ENCODE data around the gene TLDC2.
"Not testable (repeated sequence)": the region's sequence is repeated elsewhere in the genome, so short reads cannot be mapped to it uniquely, and the experiment has no call there.

Gene TLDC2

GRCh38 chr20:36866164-36866563 is 9.8 kb upstream of the TLDC2 start:
- no peak overlapping the region for H3K27ac ChIP-seq
- DNase-seq (ENCODE audit: low read depth, low spot score), result no peak

- no peak overlapping the region for H3K27ac ChIP-seq
- DNase-seq (ENCODE audit: low read depth, low spot score), result no peak
These were observed 9.1 kb upstream of the TLDC2 start for GRCh38 chr20:36866681-36867495.

- no peak overlapping the region for H3K27ac ChIP-seq
- no peak for DNase-seq (ENCODE audit: low read depth, low spot score)
These were observed 4.0 kb upstream of the TLDC2 start for GRCh38 chr20:36871640-36872570.

GRCh38 chr20:36872852-36873251 is 3.1 kb upstream of the TLDC2 start:
- DNase-seq (ENCODE audit: low read depth, low spot score), result no peak
- H3K27ac ChIP-seq, result no peak overlapping the region

GRCh38 chr20:36873498-36874189 is 2.3 kb upstream of the TLDC2 start:
- no peak overlapping the region for H3K27ac ChIP-seq
- no peak for DNase-seq (ENCODE audit: low read depth, low spot score)

GRCh38 chr20:36875093-36875492 is 845 bp upstream of the TLDC2 start:
- H3K27ac ChIP-seq, result not testable (repeated sequence)

GRCh38 chr20:36876473-36876833 is 515 bp downstream of the TLDC2 start:
- H3K27ac ChIP-seq, result no peak overlapping the region
- DNase-seq (ENCODE audit: low read depth, low spot score), result no peak

More at GRCh38 chr20:36875093-36875492, 845 bp upstream of the TLDC2 start:
- DNase-seq (ENCODE audit: low read depth, low spot score), result not testable (repeated sequence)

GRCh38 chr20:36878941-36879340 is 3.0 kb downstream of the TLDC2 start:
- DNase-seq (ENCODE audit: low read depth, low spot score), result no peak

GRCh38 chr20:36880741-36881250 is 4.9 kb downstream of the TLDC2 start:
- no peak for DNase-seq (ENCODE audit: low read depth, low spot score)
- no peak overlapping the region for H3K27ac ChIP-seq

More at GRCh38 chr20:36878941-36879340, 3.0 kb downstream of the TLDC2 start:
- no peak overlapping the region for H3K27ac ChIP-seq

- H3K27ac ChIP-seq, result no peak overlapping the region
- no peak for DNase-seq (ENCODE audit: low read depth, low spot score)
These were observed 5.4 kb downstream of the TLDC2 start for GRCh38 chr20:36881331-36881730.

- peak; percentile 58 for DNase-seq (ENCODE audit: low read depth, low spot score)
- no peak overlapping the region for H3K27ac ChIP-seq
These were observed 6.0 kb downstream of the TLDC2 start for GRCh38 chr20:36881888-36882287.

GRCh38 chr20:36883977-36884535 is 8.1 kb downstream of the TLDC2 start:
- H3K27ac ChIP-seq, result no peak overlapping the region
- no peak for DNase-seq (ENCODE audit: low read depth, low spot score)

- no peak for DNase-seq (ENCODE audit: low read depth, low spot score)
- no peak overlapping the region for H3K27ac ChIP-seq
These were observed 9.4 kb downstream of the TLDC2 start for GRCh38 chr20:36885356-36885755.

- no peak overlapping the region for H3K27ac ChIP-seq
- peak; percentile 16 for DNase-seq (ENCODE audit: low read depth, low spot score)
These were observed 11.2 kb downstream of the TLDC2 start for GRCh38 chr20:36886859-36887751.

- DNase-seq (ENCODE audit: low read depth, low spot score), result no peak
- H3K27ac ChIP-seq, result no peak overlapping the region
These were observed 11.8 kb downstream of the TLDC2 start for GRCh38 chr20:36887752-36888090.

GRCh38 chr20:36888880-36889516 is 13.1 kb downstream of the TLDC2 start:
- no peak overlapping the region for H3K27ac ChIP-seq
- DNase-seq (ENCODE audit: low read depth, low spot score), result no peak

- no peak overlapping the region for H3K27ac ChIP-seq
- no peak for DNase-seq (ENCODE audit: low read depth, low spot score)
These were observed 14.6 kb downstream of the TLDC2 start for GRCh38 chr20:36890586-36890985.

GRCh38 chr20:36891211-36891610 is 15.3 kb downstream of the TLDC2 start:
- DNase-seq (ENCODE audit: low read depth, low spot score), result no peak
- H3K27ac ChIP-seq, result no peak overlapping the region

- DNase-seq (ENCODE audit: low read depth, low spot score), result no peak
These were observed 17.9 kb downstream of the TLDC2 start for GRCh38 chr20:36893801-36894200.

More at GRCh38 chr20:36893801-36894200, 17.9 kb downstream of the TLDC2 start:
- H3K27ac ChIP-seq, result no peak overlapping the region

Data from epithelial cell of prostate (primary cell).